NCI-H460 (cell line): ENCODE data around the gene IFNAR2. TPM values are rescaled to one million over a fixed set of nuclear protein-coding genes. Genes with fewer than 3 reads are reported as not detected.
A peak's percentile ranks its signal among the peaks of the same experiment; 100 is the strongest.

Experiments used
- DNase-seq: peaks from one replicate; pipeline ENCODE4 v3.0.0-alpha.2; 2016; ENCODE audit warnings: low read depth; ENCODE audit errors: extremely low read depth
- polyA plus RNA-seq: library from polyadenylated mRNA; depleted of rRNA; stranded (reverse); fragments of >200 nt; gene quantifications from 2 replicates; pipeline ENCODE4 v1.2.3, GENCODE V29; 2014; cell fraction: nucleus; rRNA removed
- total RNA-seq: library from RNA; depleted of rRNA; stranded (reverse); fragments of >200 nt; shearing (Covaris generic); gene quantifications from 2 replicates; pipeline ENCODE4 v1.2.3, GENCODE V29; 2014; rRNA removed

IFNAR2 gene
- total RNA-seq: 1.8 and 3.3 TPM in 2 replicates
- polyA plus RNA-seq: 5.8 and 7.5 TPM in 2 replicates

- peak; percentile 23 for DNase-seq
These were observed at the start of gene IFNAR2 for GRCh38 chr21:33229784-33230544. Gene IFNAR2 (plus strand): TSS chr21:33229938. CDS start chr21:33241923, 11,985 bp downstream.

GRCh38 chr21:33185852-33186251 is 43.9 kb upstream of the IFNAR2 start:
- no peak for DNase-seq

DNA sequence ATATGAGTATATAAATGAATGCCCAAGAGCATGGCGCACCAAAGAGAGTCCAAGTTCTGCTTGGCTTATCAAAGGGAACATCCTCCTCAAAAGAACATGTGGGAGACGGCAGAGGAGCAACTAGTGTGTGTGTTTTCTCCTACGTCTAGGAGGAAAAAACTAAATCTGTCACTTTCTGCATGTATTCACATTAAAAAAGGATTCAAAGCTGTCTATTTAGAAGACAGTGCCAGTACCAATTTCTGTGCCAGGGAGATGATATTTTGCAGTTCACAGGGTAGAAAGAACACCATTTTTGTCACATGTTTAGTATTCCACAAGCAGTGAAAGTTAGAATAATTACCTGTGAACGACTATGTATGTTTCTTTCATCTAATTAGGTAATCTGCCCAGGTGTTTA is 42.5 kb upstream of the IFNAR2 start:
- DNase-seq: no peak

DNA sequence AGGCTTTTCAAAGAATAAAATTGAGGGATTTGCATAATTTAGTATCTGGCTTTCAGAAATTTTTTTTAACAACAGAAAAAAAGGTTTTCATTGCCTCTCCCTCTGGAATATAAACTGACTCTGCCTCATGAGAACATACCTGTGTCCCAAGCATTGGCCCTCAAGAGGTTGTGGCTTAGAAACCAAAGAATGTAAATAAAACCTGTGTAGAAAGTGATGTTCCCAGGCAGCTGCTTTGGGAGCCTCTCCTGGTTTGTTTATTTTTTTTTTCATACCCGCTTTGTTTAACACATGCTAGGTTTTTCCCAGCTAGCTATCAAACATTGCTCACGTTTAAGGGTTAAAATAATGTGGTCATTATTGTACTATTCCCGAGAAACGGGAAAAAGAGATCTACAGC is 40.5 kb upstream of the IFNAR2 start:
- DNase-seq: no peak

DNA sequence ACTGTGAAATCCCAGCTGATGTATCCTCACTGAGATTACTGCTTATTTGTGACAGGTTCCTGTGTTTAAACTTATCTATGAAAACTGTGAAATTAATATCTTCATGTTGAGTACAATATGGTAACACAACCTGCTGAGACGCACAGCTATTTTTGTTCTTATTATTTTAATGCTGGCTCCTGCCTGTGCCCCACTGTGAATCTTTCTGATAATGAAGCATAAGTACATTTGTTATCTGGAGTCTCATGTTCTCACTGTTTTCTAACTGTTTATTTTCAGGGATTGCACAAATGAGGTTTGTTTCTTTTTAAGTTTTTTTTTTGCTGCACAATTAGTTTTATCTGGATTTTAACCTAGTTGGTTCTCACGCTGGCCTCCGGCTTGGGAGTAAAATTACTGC is 39.9 kb upstream of the IFNAR2 start:
- DNase-seq: no peak

GRCh38 chr21:33196941-33197374 is 32.8 kb upstream of the IFNAR2 start:
- DNase-seq: peak; percentile 56

DNA sequence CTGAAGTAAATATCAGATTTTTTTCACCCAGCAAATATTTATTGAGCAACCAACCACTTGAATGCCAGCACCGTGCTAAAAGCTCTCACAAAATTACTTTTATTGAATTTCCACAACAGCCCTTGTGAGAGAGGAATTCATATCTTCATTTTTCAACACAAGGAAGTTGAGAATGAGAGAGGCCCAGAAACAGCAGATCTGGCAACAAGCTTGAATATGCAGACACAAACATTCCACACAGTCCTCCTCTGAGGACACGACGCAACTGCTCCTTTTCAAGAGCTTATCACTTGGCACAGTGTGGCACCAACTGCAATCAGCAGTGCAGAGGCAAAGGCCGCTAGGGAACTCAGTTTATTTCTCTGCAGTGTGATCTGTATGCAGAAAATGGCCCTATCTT is 32.2 kb upstream of the IFNAR2 start:
- DNase-seq: no peak

GRCh38 chr21:33198346-33199099 is 31.2 kb upstream of the IFNAR2 start:
- no peak for DNase-seq

DNA sequence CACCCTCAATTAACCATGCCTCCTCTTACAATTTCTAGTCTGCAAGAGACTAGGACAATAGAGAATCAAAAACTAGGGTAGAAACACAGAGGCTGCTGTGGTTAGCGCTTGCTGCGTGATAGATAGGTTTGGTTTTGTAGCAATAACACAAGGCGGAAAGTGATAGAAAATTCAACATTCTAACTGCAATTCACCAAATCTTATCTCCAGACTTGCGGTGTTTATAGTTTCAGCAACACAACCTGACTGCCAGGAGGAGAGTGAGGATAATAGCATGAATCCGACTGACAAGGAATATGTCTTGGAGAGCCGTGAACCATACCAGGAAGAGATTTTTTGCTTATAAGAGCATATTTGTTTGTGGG is 30.7 kb upstream of the IFNAR2 start:
- DNase-seq: no peak

DNA sequence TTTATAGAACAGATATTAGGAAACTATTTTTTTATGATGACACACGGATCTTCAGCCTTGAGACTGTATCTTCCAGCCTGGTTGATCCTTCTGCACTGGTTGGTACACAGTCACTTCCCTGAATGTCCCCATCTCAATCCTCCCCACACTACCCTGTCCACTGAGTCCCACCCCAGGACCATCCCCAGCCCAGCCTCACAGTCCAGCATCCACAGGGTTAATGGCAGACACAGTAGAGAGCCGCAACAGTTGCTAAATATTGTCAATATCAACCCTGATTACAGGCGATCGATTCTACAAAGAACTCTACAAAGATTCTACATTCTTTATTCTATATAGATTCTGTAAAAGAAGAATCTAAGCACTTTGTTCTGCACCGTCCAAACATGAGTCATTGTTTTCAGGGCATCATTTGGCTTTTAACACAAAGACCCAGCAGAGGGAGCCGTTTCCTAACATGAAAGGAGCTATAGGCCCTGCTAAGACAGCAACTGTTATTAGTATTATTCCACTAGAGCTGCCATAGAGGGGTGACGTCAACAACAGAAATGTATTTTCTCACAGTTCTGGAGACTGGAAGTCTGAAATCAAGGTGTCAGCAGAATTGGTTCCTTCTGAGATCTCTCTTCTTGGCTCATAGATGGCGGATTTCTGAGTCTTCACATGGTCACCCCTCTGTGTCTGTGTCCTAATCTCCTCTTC is 30.1 kb upstream of the IFNAR2 start:
- peak; percentile 85 for DNase-seq

DNA sequence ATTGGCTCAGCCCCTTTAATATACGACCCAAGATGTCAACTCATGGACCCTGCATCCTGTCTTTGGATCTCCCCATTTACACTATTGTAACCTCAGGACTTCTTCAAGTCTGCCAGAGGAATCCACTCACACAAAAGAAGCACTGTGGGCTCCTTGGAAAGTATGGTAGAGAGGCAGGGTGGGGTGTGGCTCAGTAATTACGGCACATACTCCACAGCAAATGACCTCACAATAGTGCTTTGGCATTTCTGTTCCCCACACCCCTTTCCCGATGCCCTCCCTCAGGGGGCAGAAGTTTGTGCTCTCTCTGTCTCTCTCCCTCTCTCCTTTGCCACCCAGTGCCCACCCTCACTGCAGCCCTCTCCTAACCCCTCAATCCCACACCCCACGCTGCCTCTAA is 27.8 kb upstream of the IFNAR2 start:
- no peak for DNase-seq

- no peak for DNase-seq
These were observed 27.0 kb upstream of the IFNAR2 start for GRCh38 chr21:33202464-33203363.

- DNase-seq: no peak
These were observed 26.4 kb upstream of the IFNAR2 start for GRCh38 chr21:33203371-33203724.

DNA sequence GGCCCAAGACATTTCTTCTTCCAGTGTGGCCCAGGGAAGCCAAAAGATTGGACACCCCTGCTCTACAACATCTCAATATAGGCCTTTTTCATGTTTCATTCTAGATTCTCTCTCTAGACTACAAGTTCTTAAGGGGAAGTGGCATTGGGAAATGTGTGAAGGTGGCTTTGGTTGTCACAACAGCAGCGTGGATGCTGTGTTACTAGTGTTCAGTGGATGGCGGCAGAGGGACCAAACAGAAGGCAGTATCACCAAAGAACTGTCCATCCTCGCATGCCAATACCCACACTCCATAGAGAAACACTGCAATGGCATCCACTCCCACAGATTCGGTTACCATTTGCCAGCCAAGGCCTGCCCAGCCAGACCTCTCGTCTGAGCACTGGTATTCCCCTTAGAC is 24.3 kb upstream of the IFNAR2 start:
- no peak for DNase-seq

DNA sequence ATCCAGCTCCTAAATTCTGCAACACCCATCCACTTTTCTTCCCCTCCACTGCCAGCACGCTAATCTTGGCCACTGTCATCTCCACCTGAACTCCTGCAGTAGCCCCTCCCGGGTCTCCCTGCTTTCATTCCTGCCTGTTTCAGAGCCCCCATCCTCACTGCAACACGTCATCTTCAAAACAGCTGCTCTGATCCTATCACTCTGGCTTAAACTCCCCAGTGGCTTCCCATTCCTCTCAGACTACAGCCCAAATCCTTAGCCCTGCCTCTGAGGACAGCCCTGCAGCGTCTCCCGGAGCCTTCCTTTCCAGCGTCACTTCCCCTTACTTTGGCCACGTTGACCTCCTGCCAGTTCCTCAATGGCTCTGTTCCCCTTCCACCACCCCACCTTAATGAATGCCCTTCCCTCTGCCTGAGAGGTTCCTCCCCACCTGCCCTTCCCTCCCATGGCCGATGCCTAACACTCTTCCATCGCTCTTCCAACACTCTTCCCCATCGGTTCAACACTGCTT is 22.9 kb upstream of the IFNAR2 start:
- DNase-seq: no peak

DNA sequence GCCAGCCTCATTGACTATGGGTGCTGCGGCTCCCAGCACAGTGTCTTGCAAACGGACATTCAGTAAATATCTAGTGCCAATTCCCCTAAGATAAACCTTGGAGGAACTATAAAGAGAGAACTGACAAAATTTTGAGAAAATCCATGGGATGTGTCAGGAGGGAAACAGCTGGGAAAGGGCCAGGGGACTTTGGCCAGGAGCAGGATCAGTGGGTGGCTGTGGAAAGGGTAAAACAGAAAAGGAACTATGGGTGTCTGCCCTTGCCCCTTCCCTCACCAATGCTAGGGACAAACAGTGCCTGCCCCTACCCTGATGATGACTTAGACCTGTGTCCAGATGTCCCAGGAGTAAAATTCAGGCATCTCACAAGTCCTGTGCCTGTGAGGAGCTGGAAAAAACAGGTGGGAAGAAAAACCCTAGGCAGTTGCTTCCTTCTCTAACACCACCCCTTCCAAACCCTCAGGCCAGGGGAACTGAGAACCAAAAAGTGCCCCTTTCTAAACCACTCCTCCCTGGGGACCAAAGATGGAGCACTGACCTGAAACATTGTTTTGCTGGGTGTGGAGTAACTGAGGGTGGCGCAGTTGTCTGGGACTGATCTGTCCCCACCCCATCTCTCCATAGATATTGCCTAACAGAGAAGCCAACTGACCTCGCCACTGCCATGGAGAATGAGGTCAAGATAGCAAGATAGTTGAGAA is 22.1 kb upstream of the IFNAR2 start:
- DNase-seq: no peak

DNA sequence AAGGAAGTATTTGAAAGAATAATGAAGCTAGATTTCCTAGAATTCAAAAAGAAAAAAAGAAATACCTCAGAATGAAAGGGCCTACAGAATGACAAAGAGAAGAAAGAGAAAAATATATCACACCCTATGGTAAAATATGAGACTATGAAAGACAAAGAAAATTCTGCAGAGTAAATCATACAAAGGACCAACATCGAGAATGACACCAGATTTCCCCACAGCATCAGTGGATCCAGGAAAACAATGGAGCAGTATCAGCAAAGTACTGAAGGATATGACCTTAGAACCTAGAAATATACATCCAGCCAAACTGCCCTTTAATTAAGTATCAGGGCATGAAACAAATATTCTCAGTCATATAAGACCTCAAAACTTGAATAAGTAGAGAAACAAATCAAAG is 21.2 kb upstream of the IFNAR2 start:
- no peak for DNase-seq

DNA sequence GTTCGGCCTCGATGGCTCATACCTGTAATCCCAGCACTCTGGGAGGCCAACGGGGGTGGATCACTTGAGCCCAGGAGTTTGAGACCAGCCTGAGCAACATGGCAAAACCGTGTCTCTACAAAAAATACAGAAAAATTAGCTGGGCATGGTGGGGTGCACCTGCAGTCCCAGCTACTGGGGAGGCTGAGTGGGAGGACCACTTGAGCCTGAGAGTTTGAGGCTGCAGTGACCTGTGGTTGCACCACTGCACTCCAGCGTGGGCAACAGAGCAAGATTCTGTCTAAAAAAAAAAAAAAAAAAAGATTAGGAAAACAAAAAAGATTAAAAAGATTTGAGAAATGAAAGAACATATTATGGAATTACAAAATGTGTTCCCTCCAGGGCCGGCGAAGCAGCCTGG is 18.4 kb upstream of the IFNAR2 start:
- no peak for DNase-seq

DNA sequence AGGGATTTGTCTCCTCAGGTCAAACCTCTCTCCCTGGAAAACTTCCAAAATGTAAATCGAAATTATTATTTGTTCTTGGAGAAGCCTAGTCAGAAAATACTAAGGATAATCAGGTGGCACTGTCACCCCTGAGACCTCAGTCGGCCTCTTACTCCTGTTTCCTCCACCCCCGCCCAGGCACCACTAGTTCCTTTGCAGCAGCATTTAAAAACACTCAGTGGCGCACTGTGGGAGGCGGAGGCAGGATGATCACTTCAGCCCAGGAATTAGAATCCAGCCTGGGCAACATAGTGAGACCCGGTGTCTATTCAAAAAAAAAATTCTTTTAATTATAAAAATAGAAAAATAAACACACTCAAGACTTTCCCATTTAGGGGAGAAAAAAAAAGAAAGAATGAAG is 18.0 kb upstream of the IFNAR2 start:
- no peak for DNase-seq
